OCI-LY7 (cell line): ENCODE measurements around the gene TRAF2. TPM values are rescaled to one million over a fixed set of nuclear protein-coding genes. Genes with fewer than 3 reads are reported as not detected.

Experiments
- BruUV-seq: library from RNA; stranded (reverse); fragments of 400-500 nt; replicated peaks from 2 replicates; lab custom pipeline; 2021; lab: Mats Ljungman, UMichigan
- CTCF ChIA-PET: fragments of 300-600 bp; sonication (Branson Sonifier 250); formaldehyde crosslinking; loops from one replicate; lab custom pipeline; 2022; ENCODE audit warnings: antibody characterized with exemption; ENCODE audit not compliant: unreplicated experiment; lab: Charles Lee
- POLR2A ChIA-PET: fragments of 300-600 bp; sonication (Branson Sonifier 250); formaldehyde crosslinking; loops from one replicate; lab custom pipeline; 2022; ENCODE audit warnings: antibody characterized with exemption; lab: Charles Lee
- DNase-seq: peaks from one replicate; pipeline ENCODE4 v3.0.0-alpha.2; 2015; ENCODE audit warnings: low spot score
- H2AFZ ChIP-seq: fragments of 200-600 bp; sonication (generic), shearing (Covaris generic); 2 replicates; pipeline ENCODE4 v1.6.1; 2014; ENCODE audit warnings: mild to moderate bottlenecking, antibody characterized with exemption, low read length, moderate library complexity
- H3K27ac ChIP-seq: fragments of 200-600 bp; sonication (generic); 2 replicates; pipeline ENCODE4 v1.5.1; 2014; ENCODE audit warnings: mixed run types, low read depth, mild to moderate bottlenecking, moderate library complexity, low read length, inconsistent platforms; ENCODE audit not compliant: poor library complexity, severe bottlenecking
- H3K36me3 ChIP-seq: fragments of 200-600 bp; sonication (generic); 2 replicates; pipeline ENCODE4 v1.6.1; 2014; ENCODE audit warnings: mild to moderate bottlenecking, antibody characterized with exemption, low read length, moderate library complexity, mixed read lengths; ENCODE audit not compliant: insufficient read depth
- H3K4me1 ChIP-seq: fragments of 200-600 bp; sonication (generic); 2 replicates; pipeline ENCODE4 v1.5.1; 2014; ENCODE audit warnings: mild to moderate bottlenecking, low read length; ENCODE audit not compliant: insufficient read depth, poor library complexity, severe bottlenecking
- H3K4me2 ChIP-seq: fragments of 200-600 bp; sonication (generic); 2 replicates; pipeline ENCODE4 v1.6.1; 2014; ENCODE audit warnings: mild to moderate bottlenecking, low read length
- H3K4me3 ChIP-seq: fragments of 200-600 bp; sonication (generic); 2 replicates; pipeline ENCODE4 v1.5.1; 2014; ENCODE audit warnings: mild to moderate bottlenecking, low read depth, low read length; ENCODE audit not compliant: poor library complexity, severe bottlenecking
- H3K79me2 ChIP-seq: fragments of 200-600 bp; sonication (generic); 2 replicates; pipeline ENCODE4 v1.6.1; 2016; ENCODE audit warnings: low read depth, mild to moderate bottlenecking, low read length, moderate library complexity, mixed read lengths; ENCODE audit not compliant: insufficient read depth
- H3K9me2 ChIP-seq: fragments of 200-600 bp; sonication (generic); 2 replicates; pipeline ENCODE4 v1.6.1; 2016; ENCODE audit warnings: mild to moderate bottlenecking, low read length, mixed read lengths; ENCODE audit not compliant: insufficient read depth
- H3K9me3 ChIP-seq: fragments of 200-600 bp; sonication (generic); 2 replicates; pipeline ENCODE4 v1.6.1; 2014; ENCODE audit warnings: mild to moderate bottlenecking, mixed run types, low read length, mixed read lengths
- H4K20me1 ChIP-seq: fragments of 200-600 bp; sonication (generic); 2 replicates; pipeline ENCODE4 v1.6.1; 2014; ENCODE audit warnings: mild to moderate bottlenecking, antibody characterized with exemption, low read length, moderate library complexity, mixed read lengths; ENCODE audit not compliant: insufficient read depth
- CTCF ChIP-seq: fragments of 200-600 bp; sonication (generic); conservative IDR thresholded peaks from 2 replicates; pipeline ENCODE4 v1.5.1; 2014; ENCODE audit warnings: mild to moderate bottlenecking, antibody characterized with exemption, low read length, moderate library complexity, mixed read lengths
- EZH2phosphoT487 ChIP-seq: fragments of 200-600 bp; sonication (generic); IDR thresholded peaks from 2 replicates; pipeline ENCODE4 v1.6.1; 2018; ENCODE audit warnings: low read depth, borderline replicate concordance, mild to moderate bottlenecking, mixed run types, antibody characterized with exemption, low read length, moderate library complexity, mixed read lengths
- intact Hi-C: fragments of 100-400 bp; cut with micrococcal nuclease; formaldehyde crosslinking; loops from one replicate; pipeline ENCODE4 v1.10.0; 2022; ENCODE audit not compliant: unreplicated experiment
- total RNA-seq, 2 experiments: library from RNA; depleted of rRNA in 1 of 2; stranded (reverse); fragments of >200 nt in 1 of 2; shearing (Covaris generic) in 1 of 2; gene quantifications; 2 replicates each; pipeline ENCODE4 v1.2.3, GENCODE V29; 2014 to 2022

The TRAF2 gene
- total RNA-seq, 2 experiments from 2014 or later: 31.4 to 40.5 TPM

- Histone ChIP-seq H3K9me2 (no peaks in the 10 kb centered on the region), H4K20me1 (no peaks in the 10 kb centered on the region), H3K9me3 (no peaks in the 10 kb centered on the region), H3K4me2 (no peak overlapping the region), H3K27ac (no peak overlapping the region), H2AFZ (no peak overlapping the region), H3K4me1 (peaks cover 14% of the 10 kb centered on the region), H3K36me3 (peaks cover 52% of the 10 kb centered on the region), H3K4me3 (no peak overlapping the region), H3K79me2 (peaks cover 10% of the 10 kb centered on the region; the same call in 1 of the 2 replicates)
- ChIA-PET CTCF (no interaction called here), POLR2A (no interaction called here)
- DNase-seq: no peak
- TF ChIP-seq CTCF (no peak), EZH2phosphoT487 (no peak)
- intact Hi-C loops: no loop called here
- BruUV-seq: no TSS peak
Measured at GRCh38 chr9:136941231-136942111, 55.2 kb downstream of the TRAF2 start.

- no peak for TF ChIP-seq CTCF
- no peak for TF ChIP-seq EZH2phosphoT487
- BruUV-seq: no TSS peak
- CTCF ChIA-PET: no interaction called here
Measured at GRCh38 chr9:136942112-136942880, 56.0 kb downstream of the TRAF2 start.

More at GRCh38 chr9:136942112-136942880, 56.0 kb downstream of the TRAF2 start:
- DNase-seq: no peak
- H3K9me3 ChIP-seq: no peaks in the 10 kb centered on the region
- peaks cover 10% of the 10 kb centered on the region; the same call in 1 of the 2 replicates for H3K79me2 ChIP-seq
- H3K36me3 ChIP-seq: peaks cover 49% of the 10 kb centered on the region
- no peak overlapping the region for H3K4me2 ChIP-seq
- intact Hi-C loops: no loop called here
- no peak overlapping the region for H3K4me3 ChIP-seq
- no peak overlapping the region for H2AFZ ChIP-seq
- no peak overlapping the region for H3K27ac ChIP-seq
- POLR2A ChIA-PET: no interaction called here
- no peaks in the 10 kb centered on the region for H4K20me1 ChIP-seq
- no peaks in the 10 kb centered on the region for H3K9me2 ChIP-seq
- H3K4me1 ChIP-seq: peaks cover 14% of the 10 kb centered on the region
